ENCODE measurements around the gene TSHZ1.
A peak's percentile ranks its signal among the peaks of the same experiment; 100 is the strongest.

The TSHZ1 gene

DNA sequence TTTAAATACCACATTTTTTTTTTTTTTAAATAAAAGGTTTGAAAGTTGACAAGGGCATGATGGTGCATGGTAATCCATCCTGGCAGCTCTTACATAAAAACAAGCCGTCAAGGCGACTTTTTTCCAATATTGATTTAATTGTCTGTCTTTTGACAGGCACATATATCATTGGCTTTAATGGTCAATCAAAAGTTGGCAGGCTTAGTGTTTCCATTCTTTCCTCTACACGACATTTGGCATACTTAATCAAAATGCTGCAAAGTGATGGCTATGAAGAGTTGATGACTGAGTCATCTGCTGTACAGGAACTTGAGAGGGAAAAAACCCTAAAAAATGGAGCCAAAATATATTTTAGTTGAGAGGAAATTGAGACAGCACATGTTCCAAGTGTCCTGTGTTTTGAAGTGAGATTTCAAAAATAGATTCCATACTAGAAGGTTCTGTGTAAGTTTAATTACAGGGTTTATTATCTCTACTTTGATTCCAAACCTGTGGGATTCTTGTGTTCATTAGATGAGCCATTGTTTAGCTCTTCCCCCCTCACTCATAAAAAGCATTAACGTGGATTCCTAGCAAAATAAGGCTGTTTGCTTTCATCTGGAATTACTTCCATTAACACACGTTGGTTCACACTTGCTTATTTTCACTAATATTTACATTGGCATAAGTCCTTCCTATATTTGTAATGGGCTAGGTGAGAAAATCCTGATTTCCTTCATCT is 3.2 kb downstream of the TSHZ1 start:
- Histone ChIP-seq H3K9me3 (ENCODE audit: control insufficient read depth, low read length) (no peaks in the 10 kb centered on the region), H3K4me1 (ENCODE audit: control insufficient read depth, insufficient read depth, low read length, poor library complexity, severe bottlenecking) (peaks cover 35% of the 10 kb centered on the region), H3K27me3 (replicated peaks; ENCODE audit: control insufficient read depth, insufficient read depth, low read length, poor library complexity, severe bottlenecking) (no peaks in the 10 kb centered on the region), H3K36me3 (ENCODE audit: control insufficient read depth, insufficient read depth, low read length) (no peaks in the 10 kb centered on the region), H3K27ac (ENCODE audit: insufficient read depth, low read length, poor library complexity, severe bottlenecking) (no peak overlapping the region), H3K4me3 (ENCODE audit: insufficient read depth, low read depth, low read length, poor library complexity, severe bottlenecking) (no peak overlapping the region)
- DNase-seq: no peak

GRCh38 chr18:75214332-75214690 is 3.7 kb downstream of the TSHZ1 start:
- H3K36me3 ChIP-seq (ENCODE audit: control insufficient read depth, insufficient read depth, low read length): no peaks in the 10 kb centered on the region
- H3K27ac ChIP-seq (ENCODE audit: insufficient read depth, low read length, poor library complexity, severe bottlenecking): no peak overlapping the region
- no peak for DNase-seq
- no peaks in the 10 kb centered on the region for H3K27me3 ChIP-seq (replicated peaks; ENCODE audit: control insufficient read depth, insufficient read depth, low read length, poor library complexity, severe bottlenecking)
- no peaks in the 10 kb centered on the region for H3K9me3 ChIP-seq (ENCODE audit: control insufficient read depth, low read length)
- peaks cover 35% of the 10 kb centered on the region for H3K4me1 ChIP-seq (ENCODE audit: control insufficient read depth, insufficient read depth, low read length, poor library complexity, severe bottlenecking)
- no peak overlapping the region for H3K4me3 ChIP-seq (ENCODE audit: insufficient read depth, low read depth, low read length, poor library complexity, severe bottlenecking)

- Histone ChIP-seq H3K4me3 (ENCODE audit: insufficient read depth, low read depth, low read length, poor library complexity, severe bottlenecking) (no peak overlapping the region), H3K27me3 (replicated peaks; ENCODE audit: control insufficient read depth, insufficient read depth, low read length, poor library complexity, severe bottlenecking) (no peaks in the 10 kb centered on the region), H3K36me3 (ENCODE audit: control insufficient read depth, insufficient read depth, low read length) (no peaks in the 10 kb centered on the region)
Measured at GRCh38 chr18:75214766-75215510, 4.3 kb downstream of the TSHZ1 start.

GRCh38 chr18:75215663-75216062 is 5.1 kb downstream of the TSHZ1 start:
- Histone ChIP-seq H3K4me1 (ENCODE audit: control insufficient read depth, insufficient read depth, low read length, poor library complexity, severe bottlenecking) (peaks cover 35% of the 10 kb centered on the region), H3K27me3 (replicated peaks; ENCODE audit: control insufficient read depth, insufficient read depth, low read length, poor library complexity, severe bottlenecking) (no peaks in the 10 kb centered on the region), H3K27ac (ENCODE audit: insufficient read depth, low read length, poor library complexity, severe bottlenecking) (peak overlapping the region; percentile 37), H3K36me3 (ENCODE audit: control insufficient read depth, insufficient read depth, low read length) (no peaks in the 10 kb centered on the region), H3K9me3 (ENCODE audit: control insufficient read depth, low read length) (no peaks in the 10 kb centered on the region), H3K4me3 (ENCODE audit: insufficient read depth, low read depth, low read length, poor library complexity, severe bottlenecking) (no peak overlapping the region)
- no peak for DNase-seq

More at GRCh38 chr18:75214766-75215510, 4.3 kb downstream of the TSHZ1 start:
- no peak overlapping the region for H3K27ac ChIP-seq (ENCODE audit: insufficient read depth, low read length, poor library complexity, severe bottlenecking)
- no peak for DNase-seq
- no peaks in the 10 kb centered on the region for H3K9me3 ChIP-seq (ENCODE audit: control insufficient read depth, low read length)
- peaks cover 35% of the 10 kb centered on the region for H3K4me1 ChIP-seq (ENCODE audit: control insufficient read depth, insufficient read depth, low read length, poor library complexity, severe bottlenecking)

DNA sequence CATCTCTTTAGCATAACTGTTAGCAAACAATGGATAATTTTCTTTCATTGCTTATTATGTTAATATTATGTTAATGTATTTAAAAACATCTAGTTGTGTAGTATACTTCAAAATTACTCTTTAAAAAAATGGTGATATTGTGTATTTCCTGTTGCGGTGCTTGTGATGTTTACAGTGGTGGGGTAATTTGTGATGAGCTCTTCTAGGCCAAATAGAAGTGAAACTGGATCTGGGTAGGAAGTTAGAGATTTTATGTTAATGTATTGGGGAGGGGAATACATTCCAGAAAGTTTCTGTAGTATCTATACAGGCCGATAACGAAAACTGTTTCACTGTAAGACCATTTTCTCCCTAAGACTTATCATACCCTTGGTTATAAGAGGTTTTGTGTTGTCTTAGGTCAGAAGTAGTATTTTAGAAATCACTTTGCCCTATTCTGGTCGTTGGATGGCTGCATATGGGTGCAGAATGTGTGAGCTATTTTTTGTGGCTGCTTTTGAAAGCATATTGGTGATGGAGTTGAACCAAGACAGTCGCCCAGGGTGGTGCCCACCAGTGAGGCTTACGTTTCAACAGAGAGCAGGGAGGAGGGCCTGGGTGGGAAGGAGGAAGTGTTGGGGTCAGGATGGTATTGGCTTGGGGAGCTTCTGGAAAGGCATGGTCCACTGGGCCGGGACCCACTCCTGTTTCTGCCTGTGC is 5.8 kb downstream of the TSHZ1 start:
- Histone ChIP-seq H3K27me3 (replicated peaks; ENCODE audit: control insufficient read depth, insufficient read depth, low read length, poor library complexity, severe bottlenecking) (no peaks in the 10 kb centered on the region), H3K4me1 (ENCODE audit: control insufficient read depth, insufficient read depth, low read length, poor library complexity, severe bottlenecking) (peaks cover 35% of the 10 kb centered on the region), H3K9me3 (ENCODE audit: control insufficient read depth, low read length) (no peaks in the 10 kb centered on the region), H3K4me3 (ENCODE audit: insufficient read depth, low read depth, low read length, poor library complexity, severe bottlenecking) (peak overlapping the region; percentile 20), H3K27ac (ENCODE audit: insufficient read depth, low read length, poor library complexity, severe bottlenecking) (peak overlapping the region; percentile 76), H3K36me3 (ENCODE audit: control insufficient read depth, insufficient read depth, low read length) (no peaks in the 10 kb centered on the region)
- DNase-seq: no peak

DNA sequence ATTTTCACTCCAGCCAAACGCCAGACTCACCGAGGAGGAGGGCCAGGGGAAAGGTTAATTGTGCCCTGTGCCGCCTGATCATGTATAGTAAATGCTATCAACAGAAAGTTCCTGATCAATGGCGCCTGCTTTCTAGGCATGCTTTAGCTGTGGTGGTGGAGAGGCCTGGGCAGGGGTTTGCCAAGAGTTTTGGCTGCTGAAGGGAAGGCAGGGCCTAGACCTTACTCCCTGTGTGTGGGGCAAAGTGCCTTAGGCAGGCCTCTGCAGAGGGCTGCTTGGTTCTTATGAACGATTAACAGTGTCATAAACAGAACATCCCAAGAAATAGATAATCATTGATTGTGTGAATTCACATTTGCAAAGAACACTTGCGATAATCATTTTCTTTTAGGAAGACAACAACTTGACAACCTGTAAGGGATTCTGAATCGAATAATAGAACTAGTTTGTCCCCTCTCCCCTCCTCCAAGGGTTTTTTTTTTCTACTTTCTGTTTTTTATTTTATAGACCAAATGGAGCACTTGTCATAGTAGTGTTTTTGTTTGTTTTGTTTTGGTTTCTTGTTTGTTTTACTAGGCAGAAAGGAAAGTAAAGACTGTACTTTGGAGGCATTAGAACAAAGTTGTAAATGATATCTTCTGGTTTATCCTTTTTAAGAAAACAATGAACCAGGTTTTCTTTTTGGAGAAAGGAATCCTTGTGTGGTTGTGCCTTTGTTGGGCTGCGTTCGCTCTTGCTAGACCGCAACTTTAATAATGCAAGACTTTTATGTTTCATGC is 6.5 kb downstream of the TSHZ1 start:
- peak overlapping the region; percentile 20 for H3K4me3 ChIP-seq (ENCODE audit: insufficient read depth, low read depth, low read length, poor library complexity, severe bottlenecking)
- DNase-seq: no peak
- no peaks in the 10 kb centered on the region for H3K27me3 ChIP-seq (replicated peaks; ENCODE audit: control insufficient read depth, insufficient read depth, low read length, poor library complexity, severe bottlenecking)
- H3K36me3 ChIP-seq (ENCODE audit: control insufficient read depth, insufficient read depth, low read length): no peaks in the 10 kb centered on the region
- peaks cover 37% of the 10 kb centered on the region for H3K4me1 ChIP-seq (ENCODE audit: control insufficient read depth, insufficient read depth, low read length, poor library complexity, severe bottlenecking)
- peak overlapping the region; percentile 76 for H3K27ac ChIP-seq (ENCODE audit: insufficient read depth, low read length, poor library complexity, severe bottlenecking)
- H3K9me3 ChIP-seq (ENCODE audit: control insufficient read depth, low read length): no peaks in the 10 kb centered on the region

- no peaks in the 10 kb centered on the region for H3K36me3 ChIP-seq (ENCODE audit: control insufficient read depth, insufficient read depth, low read length)
- H3K9me3 ChIP-seq (ENCODE audit: control insufficient read depth, low read length): no peaks in the 10 kb centered on the region
- no peaks in the 10 kb centered on the region for H3K27me3 ChIP-seq (replicated peaks; ENCODE audit: control insufficient read depth, insufficient read depth, low read length, poor library complexity, severe bottlenecking)
- no peak overlapping the region for H3K4me3 ChIP-seq (ENCODE audit: insufficient read depth, low read depth, low read length, poor library complexity, severe bottlenecking)
- no peak for DNase-seq
- H3K27ac ChIP-seq (ENCODE audit: insufficient read depth, low read length, poor library complexity, severe bottlenecking): no peak overlapping the region
- H3K4me1 ChIP-seq (ENCODE audit: control insufficient read depth, insufficient read depth, low read length, poor library complexity, severe bottlenecking): peaks cover 33% of the 10 kb centered on the region
Measured at GRCh38 chr18:75218065-75218923, 7.7 kb downstream of the TSHZ1 start.

- Histone ChIP-seq H3K4me1 (ENCODE audit: control insufficient read depth, insufficient read depth, low read length, poor library complexity, severe bottlenecking) (peaks cover 30% of the 10 kb centered on the region), H3K27ac (ENCODE audit: insufficient read depth, low read length, poor library complexity, severe bottlenecking) (no peak overlapping the region), H3K4me3 (ENCODE audit: insufficient read depth, low read depth, low read length, poor library complexity, severe bottlenecking) (no peak overlapping the region), H3K36me3 (ENCODE audit: control insufficient read depth, insufficient read depth, low read length) (no peaks in the 10 kb centered on the region), H3K9me3 (ENCODE audit: control insufficient read depth, low read length) (no peaks in the 10 kb centered on the region), H3K27me3 (replicated peaks; ENCODE audit: control insufficient read depth, insufficient read depth, low read length, poor library complexity, severe bottlenecking) (no peaks in the 10 kb centered on the region)
- DNase-seq: no peak
Measured at GRCh38 chr18:75219745-75220375, 9.3 kb downstream of the TSHZ1 start.

Data from effector memory CD4-positive, alpha-beta T cell (primary cell).